ENCODE data around the gene OGA.

Gene OGA

DNA sequence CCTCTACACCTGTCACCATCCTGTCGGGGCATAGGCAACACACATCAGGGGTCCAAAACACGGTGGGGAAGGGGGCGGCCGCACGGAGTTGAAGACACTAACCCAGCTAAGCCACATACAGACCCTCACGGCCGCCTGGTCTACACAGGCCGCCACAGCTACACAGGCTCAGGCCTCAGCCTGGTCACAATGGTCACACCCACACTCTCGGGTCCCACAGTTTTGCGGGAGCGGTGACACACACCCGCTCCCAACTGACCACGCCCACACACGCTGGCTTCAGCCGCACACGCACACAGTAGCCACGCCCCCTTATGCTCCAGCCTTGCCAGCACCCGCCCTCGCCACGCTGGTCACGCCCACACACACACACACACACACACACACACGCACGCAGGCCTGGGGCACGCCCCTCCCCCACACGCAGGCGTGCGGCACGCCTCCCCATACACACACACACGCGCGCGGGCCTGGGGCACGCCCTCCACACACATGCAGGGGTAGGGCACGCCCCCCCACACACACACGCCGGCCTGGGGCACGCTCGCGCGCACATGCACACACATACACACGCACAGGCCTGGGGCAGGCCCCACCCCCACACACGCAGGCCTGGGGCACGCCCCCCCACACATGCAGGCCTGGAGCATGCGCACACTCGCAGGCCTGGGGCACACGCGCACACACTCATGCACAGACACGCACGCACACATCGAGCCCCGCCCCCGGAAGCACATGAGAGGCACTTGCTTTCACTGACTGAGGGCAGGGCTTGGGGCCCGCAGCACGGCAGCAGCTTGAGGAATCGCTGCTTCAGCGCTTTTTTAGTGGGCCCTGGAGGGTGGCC, 12.3 kb upstream of the OGA start (continued):
- TF ChIP-seq YY2 (tag by site-specific recombination; IDR thresholded peaks at IDR 0.05) (peak; percentile 94), ZNF521 (tag by site-specific recombination; IDR thresholded peaks at IDR 0.05) (no peak), ZNF449 (tag by site-specific recombination; IDR thresholded peaks at IDR 0.05) (no peak; the same call in 1 of the 2 replicates), SALL2 (tag by site-specific recombination; IDR thresholded peaks at IDR 0.05; ENCODE audit: borderline replicate concordance) (peak; percentile 84; the same call in 1 of the 2 replicates), INSM2 (tag by site-specific recombination; IDR thresholded peaks at IDR 0.05) (peak; percentile 87), ZNF843 (tag by site-specific recombination; IDR thresholded peaks at IDR 0.05) (peak; percentile 94), ZBTB21 (tag by site-specific recombination; IDR thresholded peaks at IDR 0.05) (peak; percentile 71), ZNF707 (tag by site-specific recombination; IDR thresholded peaks at IDR 0.05) (0 out of 2 replicates have a peak, but pooled peaks have one; percentile 67), ZNF670 (tag by site-specific recombination; IDR thresholded peaks at IDR 0.05; ENCODE audit: low read depth) (0 out of 2 replicates have a peak, but pooled peaks have one; percentile 50), ZNF513 (tag by site-specific recombination; IDR thresholded peaks at IDR 0.05) (no peak), ZNF654 (tag by site-specific recombination; IDR thresholded peaks at IDR 0.05; ENCODE audit: low read depth) (no peak), ZSCAN16 (tag by site-specific recombination; IDR thresholded peaks at IDR 0.05) (peak; percentile 87), ZNF37A (tag by site-specific recombination; IDR thresholded peaks at IDR 0.05) (no peak), ZNF391 (tag by site-specific recombination; IDR thresholded peaks at IDR 0.05; ENCODE audit: borderline replicate concordance, low read depth) (peak; percentile 95; the same call in 1 of the 2 replicates), ZNF211 (tag by site-specific recombination; IDR thresholded peaks at IDR 0.05; ENCODE audit: low read depth) (peak; percentile 48; the same call in 1 of the 2 replicates), ZNF785 (tag by site-specific recombination; IDR thresholded peaks at IDR 0.05) (peak; percentile 100), WT1 (tag by site-specific recombination; IDR thresholded peaks at IDR 0.05) (peak; percentile 51; the same call in 1 of the 2 replicates), ZNF514 (tag by site-specific recombination; IDR thresholded peaks at IDR 0.05) (no peak; the same call in 1 of the 2 replicates), ZIC2 (tag by site-specific recombination; IDR thresholded peaks at IDR 0.05) (peak; percentile 83), ZNF433 (tag by site-specific recombination; IDR thresholded peaks at IDR 0.05; ENCODE audit: low read depth) (no peak), GLI4 (tag by site-specific recombination; IDR thresholded peaks at IDR 0.05) (peak; percentile 98), ZNF10 (tag by site-specific recombination; IDR thresholded peaks at IDR 0.05) (no peak; the same call in 1 of the 2 replicates), ZNF660 (tag by site-specific recombination; IDR thresholded peaks at IDR 0.05) (no peak), ZNF394 (tag by site-specific recombination; IDR thresholded peaks at IDR 0.05; ENCODE audit: borderline replicate concordance) (0 out of 2 replicates have a peak, but pooled peaks have one; percentile 43), IKZF3 (tag by site-specific recombination; IDR thresholded peaks at IDR 0.05) (no peak)
- TF ChIP-seq, protein P1, sequence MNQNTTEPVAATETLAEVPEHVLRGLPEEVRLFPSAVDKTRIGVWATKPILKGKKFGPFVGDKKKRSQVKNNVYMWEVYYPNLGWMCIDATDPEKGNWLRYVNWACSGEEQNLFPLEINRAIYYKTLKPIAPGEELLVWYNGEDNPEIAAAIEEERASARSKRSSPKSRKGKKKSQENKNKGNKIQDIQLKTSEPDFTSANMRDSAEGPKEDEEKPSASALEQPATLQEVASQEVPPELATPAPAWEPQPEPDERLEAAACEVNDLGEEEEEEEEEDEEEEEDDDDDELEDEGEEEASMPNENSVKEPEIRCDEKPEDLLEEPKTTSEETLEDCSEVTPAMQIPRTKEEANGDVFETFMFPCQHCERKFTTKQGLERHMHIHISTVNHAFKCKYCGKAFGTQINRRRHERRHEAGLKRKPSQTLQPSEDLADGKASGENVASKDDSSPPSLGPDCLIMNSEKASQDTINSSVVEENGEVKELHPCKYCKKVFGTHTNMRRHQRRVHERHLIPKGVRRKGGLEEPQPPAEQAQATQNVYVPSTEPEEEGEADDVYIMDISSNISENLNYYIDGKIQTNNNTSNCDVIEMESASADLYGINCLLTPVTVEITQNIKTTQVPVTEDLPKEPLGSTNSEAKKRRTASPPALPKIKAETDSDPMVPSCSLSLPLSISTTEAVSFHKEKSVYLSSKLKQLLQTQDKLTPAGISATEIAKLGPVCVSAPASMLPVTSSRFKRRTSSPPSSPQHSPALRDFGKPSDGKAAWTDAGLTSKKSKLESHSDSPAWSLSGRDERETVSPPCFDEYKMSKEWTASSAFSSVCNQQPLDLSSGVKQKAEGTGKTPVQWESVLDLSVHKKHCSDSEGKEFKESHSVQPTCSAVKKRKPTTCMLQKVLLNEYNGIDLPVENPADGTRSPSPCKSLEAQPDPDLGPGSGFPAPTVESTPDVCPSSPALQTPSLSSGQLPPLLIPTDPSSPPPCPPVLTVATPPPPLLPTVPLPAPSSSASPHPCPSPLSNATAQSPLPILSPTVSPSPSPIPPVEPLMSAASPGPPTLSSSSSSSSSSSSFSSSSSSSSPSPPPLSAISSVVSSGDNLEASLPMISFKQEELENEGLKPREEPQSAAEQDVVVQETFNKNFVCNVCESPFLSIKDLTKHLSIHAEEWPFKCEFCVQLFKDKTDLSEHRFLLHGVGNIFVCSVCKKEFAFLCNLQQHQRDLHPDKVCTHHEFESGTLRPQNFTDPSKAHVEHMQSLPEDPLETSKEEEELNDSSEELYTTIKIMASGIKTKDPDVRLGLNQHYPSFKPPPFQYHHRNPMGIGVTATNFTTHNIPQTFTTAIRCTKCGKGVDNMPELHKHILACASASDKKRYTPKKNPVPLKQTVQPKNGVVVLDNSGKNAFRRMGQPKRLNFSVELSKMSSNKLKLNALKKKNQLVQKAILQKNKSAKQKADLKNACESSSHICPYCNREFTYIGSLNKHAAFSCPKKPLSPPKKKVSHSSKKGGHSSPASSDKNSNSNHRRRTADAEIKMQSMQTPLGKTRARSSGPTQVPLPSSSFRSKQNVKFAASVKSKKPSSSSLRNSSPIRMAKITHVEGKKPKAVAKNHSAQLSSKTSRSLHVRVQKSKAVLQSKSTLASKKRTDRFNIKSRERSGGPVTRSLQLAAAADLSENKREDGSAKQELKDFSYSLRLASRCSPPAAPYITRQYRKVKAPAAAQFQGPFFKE (tag by site-specific recombination; IDR thresholded peaks at IDR 0.05; ENCODE audit: borderline replicate concordance): peak; percentile 98; the same call in 1 of the 2 replicates
- TF ChIP-seq, protein P2, sequence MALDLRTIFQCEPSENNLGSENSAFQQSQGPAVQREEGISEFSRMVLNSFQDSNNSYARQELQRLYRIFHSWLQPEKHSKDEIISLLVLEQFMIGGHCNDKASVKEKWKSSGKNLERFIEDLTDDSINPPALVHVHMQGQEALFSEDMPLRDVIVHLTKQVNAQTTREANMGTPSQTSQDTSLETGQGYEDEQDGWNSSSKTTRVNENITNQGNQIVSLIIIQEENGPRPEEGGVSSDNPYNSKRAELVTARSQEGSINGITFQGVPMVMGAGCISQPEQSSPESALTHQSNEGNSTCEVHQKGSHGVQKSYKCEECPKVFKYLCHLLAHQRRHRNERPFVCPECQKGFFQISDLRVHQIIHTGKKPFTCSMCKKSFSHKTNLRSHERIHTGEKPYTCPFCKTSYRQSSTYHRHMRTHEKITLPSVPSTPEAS (tag by site-specific recombination; IDR thresholded peaks at IDR 0.05): peak; percentile 100
